HL-60 (cell line): ENCODE results near the gene MLLT3.
"Not testable (repeated sequence)": the region's sequence is repeated elsewhere in the genome, so short reads cannot be mapped to it uniquely, and the experiment has no call there.

Experiments
- DNase-seq, 2 experiments: peaks; one replicate each; pipeline ENCODE4 v3.0.0-alpha.2; 2010 to 2020; ENCODE audit warnings: low read depth in 1 of 2, low spot score in 1 of 2
- H3K27ac ChIP-seq: fragments of 250-450 bp; sonication (Bioruptor Pico); replicated peaks from 2 replicates; pipeline ENCODE4 v1.5.1; 2020; ENCODE audit warnings: mild to moderate bottlenecking, moderate library complexity
- H3K27me3 ChIP-seq: fragments of 250-450 bp; sonication (Bioruptor Pico); 2 replicates; pipeline ENCODE4 v1.5.1; 2021; ENCODE audit warnings: mild to moderate bottlenecking, moderate library complexity; ENCODE audit not compliant: insufficient read depth, poor library complexity, severe bottlenecking
- H3K4me3 ChIP-seq: replicated peaks from 2 replicates; pipeline ENCODE4 v1.5.1; 2011; ENCODE audit warnings: mild to moderate bottlenecking, control low read depth, low read length; ENCODE audit not compliant: insufficient read depth
- CTCF ChIP-seq: IDR thresholded peaks from one replicate; pipeline ENCODE4 v1.5.1; 2011; ENCODE audit warnings: low read length, control low read depth, inconsistent platforms; ENCODE audit not compliant: insufficient read depth
- GABPA ChIP-seq: IDR thresholded peaks from 2 replicates; pipeline ENCODE4 v1.6.1; 2012; ENCODE audit warnings: low read depth
- POLR2AphosphoS5 ChIP-seq: IDR thresholded peaks from 2 replicates; pipeline ENCODE4 v1.6.1; 2012; ENCODE audit warnings: low read depth
- SPI1 ChIP-seq: IDR thresholded peaks from 2 replicates; pipeline ENCODE4 v1.6.1; 2012; ENCODE audit warnings: low read depth, mild to moderate bottlenecking, borderline replicate concordance
- TF ChIP-seq, protein P1 (sequence below): IDR thresholded peaks from 2 replicates; pipeline ENCODE4 v1.6.1; 2012; ENCODE audit warnings: low read depth; ENCODE audit not compliant: insufficient replicate concordance

MLLT3 gene

DNA sequence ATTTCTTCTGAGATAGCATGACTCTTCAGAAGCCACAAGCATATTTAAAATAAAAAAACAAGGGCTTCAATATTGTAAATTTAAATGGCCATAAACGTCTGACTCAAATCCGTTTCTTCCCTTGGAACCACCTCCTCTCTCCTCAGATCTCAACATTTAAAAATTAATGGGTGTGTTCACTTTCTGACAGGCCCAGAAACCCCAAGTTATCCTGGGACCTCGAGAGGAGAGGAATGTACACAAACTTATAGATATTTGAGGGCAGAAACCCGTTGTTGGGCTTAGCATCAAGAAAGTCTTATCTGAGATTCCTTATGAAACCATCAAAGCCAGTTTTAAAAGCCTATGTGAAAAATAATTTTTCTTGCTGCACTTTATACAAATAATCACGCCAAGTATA is 29.2 kb downstream of the MLLT3 start:
- DNase-seq, result no peak
- Histone ChIP-seq H3K4me3 (no peak overlapping the region), H3K27me3 (no peaks in the 10 kb centered on the region), H3K27ac (no peak overlapping the region)
- TF ChIP-seq SPI1, result no peak

GRCh38 chr9:20592673-20593072 is 29.6 kb downstream of the MLLT3 start:
- H3K27ac ChIP-seq, result no peak overlapping the region
- H3K27me3 ChIP-seq, result no peaks in the 10 kb centered on the region
- TF ChIP-seq POLR2AphosphoS5, result no peak
- TF ChIP-seq, protein P1, sequence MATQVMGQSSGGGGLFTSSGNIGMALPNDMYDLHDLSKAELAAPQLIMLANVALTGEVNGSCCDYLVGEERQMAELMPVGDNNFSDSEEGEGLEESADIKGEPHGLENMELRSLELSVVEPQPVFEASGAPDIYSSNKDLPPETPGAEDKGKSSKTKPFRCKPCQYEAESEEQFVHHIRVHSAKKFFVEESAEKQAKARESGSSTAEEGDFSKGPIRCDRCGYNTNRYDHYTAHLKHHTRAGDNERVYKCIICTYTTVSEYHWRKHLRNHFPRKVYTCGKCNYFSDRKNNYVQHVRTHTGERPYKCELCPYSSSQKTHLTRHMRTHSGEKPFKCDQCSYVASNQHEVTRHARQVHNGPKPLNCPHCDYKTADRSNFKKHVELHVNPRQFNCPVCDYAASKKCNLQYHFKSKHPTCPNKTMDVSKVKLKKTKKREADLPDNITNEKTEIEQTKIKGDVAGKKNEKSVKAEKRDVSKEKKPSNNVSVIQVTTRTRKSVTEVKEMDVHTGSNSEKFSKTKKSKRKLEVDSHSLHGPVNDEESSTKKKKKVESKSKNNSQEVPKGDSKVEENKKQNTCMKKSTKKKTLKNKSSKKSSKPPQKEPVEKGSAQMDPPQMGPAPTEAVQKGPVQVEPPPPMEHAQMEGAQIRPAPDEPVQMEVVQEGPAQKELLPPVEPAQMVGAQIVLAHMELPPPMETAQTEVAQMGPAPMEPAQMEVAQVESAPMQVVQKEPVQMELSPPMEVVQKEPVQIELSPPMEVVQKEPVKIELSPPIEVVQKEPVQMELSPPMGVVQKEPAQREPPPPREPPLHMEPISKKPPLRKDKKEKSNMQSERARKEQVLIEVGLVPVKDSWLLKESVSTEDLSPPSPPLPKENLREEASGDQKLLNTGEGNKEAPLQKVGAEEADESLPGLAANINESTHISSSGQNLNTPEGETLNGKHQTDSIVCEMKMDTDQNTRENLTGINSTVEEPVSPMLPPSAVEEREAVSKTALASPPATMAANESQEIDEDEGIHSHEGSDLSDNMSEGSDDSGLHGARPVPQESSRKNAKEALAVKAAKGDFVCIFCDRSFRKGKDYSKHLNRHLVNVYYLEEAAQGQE, result no peak
- H3K4me3 ChIP-seq, result no peak overlapping the region
- DNase-seq, result no peak

DNA sequence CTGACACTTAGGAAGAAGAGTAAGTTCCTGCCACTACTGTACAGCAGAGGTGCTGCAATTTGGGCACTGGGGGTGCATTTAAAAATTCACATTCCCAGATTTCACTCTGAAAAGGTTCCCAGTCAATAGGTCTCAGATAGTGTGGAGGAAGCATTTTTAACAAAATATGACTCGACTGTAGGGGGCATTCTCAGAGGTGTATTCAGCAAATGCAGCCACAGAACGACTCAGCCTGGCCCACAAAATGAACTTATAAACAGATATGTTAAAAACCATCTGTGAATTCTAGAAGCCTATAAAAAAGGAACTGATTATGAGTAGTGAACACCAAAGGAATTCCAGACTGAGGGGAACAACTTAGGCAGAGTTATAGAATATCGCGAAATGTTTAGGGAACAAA is 31.1 kb downstream of the MLLT3 start:
- no peak for TF ChIP-seq CTCF
- TF ChIP-seq SPI1, result no peak
- TF ChIP-seq POLR2AphosphoS5, result no peak
- TF ChIP-seq GABPA, result no peak
- TF ChIP-seq, protein P1, result no peak
- no peaks in the 10 kb centered on the region for H3K27me3 ChIP-seq
- H3K4me3 ChIP-seq, result no peak overlapping the region
- H3K27ac ChIP-seq, result no peak overlapping the region
- DNase-seq, result no peak

DNA sequence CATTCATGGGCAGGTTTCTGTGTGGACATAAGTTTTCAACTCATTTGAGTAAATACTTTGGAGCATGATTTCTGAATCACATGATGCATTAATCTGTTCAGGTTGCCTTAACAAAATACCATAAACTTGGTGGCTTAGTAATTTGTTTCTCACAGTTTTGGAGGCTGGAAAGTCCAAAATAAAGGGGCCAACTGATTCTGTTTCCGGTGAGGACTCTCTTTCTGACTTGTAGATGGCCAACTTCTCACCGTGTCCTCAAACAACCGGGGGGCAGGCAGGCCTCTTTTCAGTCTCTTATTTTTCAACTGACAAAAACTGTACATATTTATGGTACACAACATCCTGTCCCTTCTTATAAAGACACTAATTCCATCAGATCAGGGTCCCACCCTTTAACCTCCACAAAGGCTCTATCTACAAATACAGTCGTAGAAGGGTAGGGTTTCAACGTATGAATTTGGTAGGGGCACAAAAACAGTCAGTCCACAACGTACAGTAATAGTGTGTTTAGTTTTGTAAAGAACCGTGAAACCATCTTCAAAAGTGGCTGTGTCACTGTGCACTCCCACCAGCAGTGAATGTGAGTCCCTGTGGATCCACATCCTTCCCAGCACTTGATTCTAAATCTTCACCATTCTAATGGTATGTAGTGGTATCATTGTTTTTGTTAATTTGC is 37.2 kb downstream of the MLLT3 start:
- no peak overlapping the region for H3K4me3 ChIP-seq
- no peak overlapping the region for H3K27ac ChIP-seq
- DNase-seq, result no peak
- TF ChIP-seq POLR2AphosphoS5 (no peak), SPI1 (no peak), GABPA (no peak), CTCF (no peak)
- TF ChIP-seq, protein P1, result no peak
- H3K27me3 ChIP-seq, result no peaks in the 10 kb centered on the region

DNA sequence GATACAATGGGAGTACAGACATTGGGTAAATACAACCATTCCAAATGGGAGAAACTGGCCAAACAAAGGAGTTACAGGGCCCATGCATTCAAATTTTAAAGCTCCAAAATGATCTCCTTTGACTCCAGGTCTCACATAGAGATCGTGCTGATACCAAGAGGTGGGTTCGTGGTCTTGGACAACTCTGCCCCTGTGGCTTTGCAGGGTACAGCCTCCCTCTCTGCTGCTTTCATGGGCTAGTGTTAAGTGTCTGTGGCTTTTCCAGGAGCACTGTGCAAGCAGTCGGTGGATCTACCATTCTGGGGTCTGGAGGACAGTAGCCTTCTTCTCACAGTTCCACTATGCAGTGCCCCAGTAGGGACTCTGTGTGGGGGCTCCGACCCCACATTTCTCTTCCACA is 39.2 kb downstream of the MLLT3 start:
- not testable (repeated sequence) for DNase-seq, H3K4me3 ChIP-seq, H3K27me3 ChIP-seq

More for the DNA sequence above, 39.2 kb downstream of the MLLT3 start:
- H3K27ac ChIP-seq, result not testable (repeated sequence)
